Astrocyte (in vitro differentiated cells and primary cell): ENCODE measurements around the gene FKBP11. TPM values are rescaled to one million over a fixed set of nuclear protein-coding genes. Genes with fewer than 3 reads are reported as not detected.

Source experiments
- DNase-seq: peaks from one replicate; pipeline ENCODE4 v3.0.0-alpha.2; 2010; ENCODE audit warnings: low read depth
- FAIRE-seq: peaks from 2 replicates; lab custom pipeline; 2011; peaks lifted over from hg19 to GRCh38; lab: Jason Lieb, UNC
- H2AFZ ChIP-seq: 2 replicates; pipeline ENCODE4 v1.6.0; 2012; ENCODE audit warnings: low read depth, low read length, inconsistent platforms
- H3K27ac ChIP-seq: 2 replicates; pipeline ENCODE4 v1.5.1; 2011; ENCODE audit warnings: low read depth, low read length, inconsistent platforms
- H3K27me3 ChIP-seq: 2 replicates; pipeline ENCODE4 v1.6.0; 2011; ENCODE audit warnings: low read length, inconsistent platforms; ENCODE audit not compliant: insufficient read depth
- H3K36me3 ChIP-seq: 2 replicates; pipeline ENCODE4 v1.5.1; 2011; ENCODE audit warnings: low read length, inconsistent platforms; ENCODE audit not compliant: insufficient read depth
- H3K4me1 ChIP-seq: 2 replicates; pipeline ENCODE4 v1.5.1; 2011; ENCODE audit warnings: low read length, inconsistent platforms; ENCODE audit not compliant: insufficient read depth
- H3K4me2 ChIP-seq: 2 replicates; pipeline ENCODE4 v1.6.0; 2012; ENCODE audit warnings: low read length, inconsistent platforms
- H3K4me3 ChIP-seq: 2 replicates; pipeline ENCODE4 v1.5.1; 2011; ENCODE audit warnings: low read depth, mild to moderate bottlenecking, low read length, inconsistent platforms; ENCODE audit not compliant: insufficient read depth
- H3K79me2 ChIP-seq: 2 replicates; pipeline ENCODE4 v1.6.0; 2012; ENCODE audit warnings: mild to moderate bottlenecking, low read length, inconsistent platforms; ENCODE audit not compliant: insufficient read depth
- H3K9ac ChIP-seq: 2 replicates; pipeline ENCODE4 v1.6.0; 2012; ENCODE audit warnings: mild to moderate bottlenecking, low read length, inconsistent platforms
- H3K9me3 ChIP-seq: 2 replicates; pipeline ENCODE4 v1.5.1; 2012; ENCODE audit warnings: low read depth, mild to moderate bottlenecking, low read length, inconsistent platforms; ENCODE audit not compliant: insufficient read depth
- H4K20me1 ChIP-seq: 2 replicates; pipeline ENCODE4 v1.6.0; 2012; ENCODE audit warnings: low read length, inconsistent platforms; ENCODE audit not compliant: insufficient read depth
- H3K27ac Mint-ChIP-seq: one replicate; pipeline ENCODE4 v1.8.0; 2021; ENCODE audit warnings: mild to moderate bottlenecking, mixed read lengths; ENCODE audit not compliant: unreplicated experiment
- H3K27me3 Mint-ChIP-seq: one replicate; pipeline ENCODE4 v1.8.0; 2021; ENCODE audit warnings: low read depth, mixed read lengths; ENCODE audit not compliant: unreplicated experiment
- H3K36me3 Mint-ChIP-seq: one replicate; pipeline ENCODE4 v1.8.0; 2021; ENCODE audit warnings: low read depth, mixed read lengths; ENCODE audit not compliant: unreplicated experiment
- H3K4me1 Mint-ChIP-seq: one replicate; pipeline ENCODE4 v1.8.0; 2021; ENCODE audit warnings: low read depth, mixed read lengths; ENCODE audit not compliant: unreplicated experiment
- H3K4me3 Mint-ChIP-seq: one replicate; pipeline ENCODE4 v1.8.0; 2021; ENCODE audit warnings: mild to moderate bottlenecking, moderate library complexity, mixed read lengths; ENCODE audit not compliant: unreplicated experiment
- H3K9me3 Mint-ChIP-seq: one replicate; pipeline ENCODE4 v1.8.0; 2021; ENCODE audit warnings: mild to moderate bottlenecking, mixed read lengths; ENCODE audit not compliant: unreplicated experiment
- CTCF ChIP-seq: IDR thresholded peaks from 2 replicates; pipeline ENCODE4 v1.5.1; 2011; ENCODE audit warnings: low read depth, mild to moderate bottlenecking, inconsistent platforms, low read length, moderate library complexity; ENCODE audit not compliant: insufficient read depth
- EZH2 ChIP-seq: IDR thresholded peaks from 2 replicates; pipeline ENCODE4 v1.6.1; 2012; ENCODE audit warnings: mild to moderate bottlenecking, low read length, inconsistent platforms; ENCODE audit not compliant: insufficient read depth
- total RNA-seq: library from RNA; stranded (reverse); gene quantifications from 2 replicates; pipeline ENCODE4 v1.2.1, GENCODE V29; 2021

The FKBP11 gene
- total RNA-seq, 1 donor from 2014 or later: 51.2 TPM

GRCh38 chr12:48966177-48966895, 41.0 kb upstream of the FKBP11 start:
- Mint-ChIP-seq H3K4me1 (peaks cover 6% of the 10 kb centered on the region), H3K9me3 (no peaks in the 10 kb centered on the region), H3K27ac (no peak overlapping the region), H3K27me3 (peaks cover 44% of the 10 kb centered on the region), H3K4me3 (no peak overlapping the region), H3K36me3 (no peaks in the 10 kb centered on the region)
- no peak overlapping the region for H3K4me2 ChIP-seq
- no peaks in the 10 kb centered on the region for H3K79me2 ChIP-seq
- peaks cover 11% of the 10 kb centered on the region for H4K20me1 ChIP-seq
- TF ChIP-seq EZH2 (no peak), CTCF (no peak)
- no peaks in the 10 kb centered on the region for H3K9me3 ChIP-seq
- H3K4me3 ChIP-seq: no peak overlapping the region
- H3K27ac ChIP-seq: no peak overlapping the region
- no peak for FAIRE-seq
- H3K9ac ChIP-seq: no peak overlapping the region
- H3K27me3 ChIP-seq: peaks cover 58% of the 10 kb centered on the region
- no peak overlapping the region for H2AFZ ChIP-seq
- H3K4me1 ChIP-seq: peaks cover 9% of the 10 kb centered on the region
- H3K36me3 ChIP-seq: no peaks in the 10 kb centered on the region
- no peak for DNase-seq

- H3K9me3 ChIP-seq: no peaks in the 10 kb centered on the region
- H3K9ac ChIP-seq: no peak overlapping the region
- H3K4me2 ChIP-seq: no peak overlapping the region
- no peaks in the 10 kb centered on the region for H3K79me2 ChIP-seq
- H3K9me3 Mint-ChIP-seq: no peaks in the 10 kb centered on the region
- no peak overlapping the region for H2AFZ ChIP-seq
- TF ChIP-seq CTCF (peak; percentile 22), EZH2 (no peak)
- H3K36me3 Mint-ChIP-seq: no peaks in the 10 kb centered on the region
- no peak overlapping the region for H3K27ac Mint-ChIP-seq
- H3K4me1 Mint-ChIP-seq: peaks cover 2% of the 10 kb centered on the region
- FAIRE-seq: no peak
- DNase-seq: no peak
- H3K4me3 Mint-ChIP-seq: peak overlapping the region; percentile 67
- H3K4me3 ChIP-seq: no peak overlapping the region
- peaks cover 35% of the 10 kb centered on the region for H3K27me3 Mint-ChIP-seq
- peaks cover 51% of the 10 kb centered on the region for H3K27me3 ChIP-seq
- H3K4me1 ChIP-seq: peaks cover 5% of the 10 kb centered on the region
- H4K20me1 ChIP-seq: peaks cover 8% of the 10 kb centered on the region
- no peaks in the 10 kb centered on the region for H3K36me3 ChIP-seq
- H3K27ac ChIP-seq: no peak overlapping the region
Measured at GRCh38 chr12:48965298-48965838, 40.1 kb upstream of the FKBP11 start.

- Histone ChIP-seq H3K27me3 (peaks cover 29% of the 10 kb centered on the region), H3K9ac (no peak overlapping the region), H3K4me2 (no peak overlapping the region), H3K79me2 (peaks cover 5% of the 10 kb centered on the region), H4K20me1 (no peaks in the 10 kb centered on the region), H3K36me3 (no peaks in the 10 kb centered on the region), H3K4me3 (no peak overlapping the region), H2AFZ (no peak overlapping the region), H3K27ac (no peak overlapping the region), H3K4me1 (peaks cover 5% of the 10 kb centered on the region), H3K9me3 (no peaks in the 10 kb centered on the region)
- DNase-seq (no peak), FAIRE-seq (no peak)
- Mint-ChIP-seq H3K27ac (no peak overlapping the region), H3K4me3 (no peak overlapping the region), H3K27me3 (peaks cover 19% of the 10 kb centered on the region), H3K4me1 (peaks cover 2% of the 10 kb centered on the region), H3K9me3 (no peaks in the 10 kb centered on the region), H3K36me3 (no peaks in the 10 kb centered on the region)
- no peak for TF ChIP-seq CTCF
- no peak for TF ChIP-seq EZH2
Measured at GRCh38 chr12:48961801-48962200, 36.5 kb upstream of the FKBP11 start.
